Stomach (tissue), 9 donors: ENCODE measurements around the gene RRBP1. TPM values are rescaled to one million over a fixed set of nuclear protein-coding genes. Genes with fewer than 3 reads are reported as not detected.

Experiments
- DNase-seq, 2 donors: peaks; one replicate each; pipeline versions ENCODE4 v3.0.0 to v3.0.0-alpha.2; 2013 to 2019
- H3K27ac ChIP-seq, 5 donors: fragments of 200-600 bp in 4 of 5; sonication (generic) in 4 of 5; one replicate each; pipeline ENCODE4 v1.5.1; 2013 to 2019; ENCODE audit warnings: mild to moderate bottlenecking in 1 of 5, moderate library complexity in 1 of 5
- H3K27me3 ChIP-seq, 3 donors: fragments of 200-600 bp; sonication (generic); one replicate each; pipeline ENCODE4 v1.5.1; 2017 to 2019; ENCODE audit warnings: mixed run types in 1 of 3
- H3K36me3 ChIP-seq, 4 donors: fragments of 200-600 bp; sonication (generic); 1 replicate in 3 of 4; 2 replicates in 1 of 4; pipeline ENCODE4 v1.5.1; 2016 to 2019
- H3K4me1 ChIP-seq, 4 donors: fragments of 200-600 bp; sonication (generic); one replicate each; pipeline ENCODE4 v1.5.1; 2016 to 2019
- H3K4me3 ChIP-seq, 4 donors: fragments of 200-600 bp; sonication (generic) in 3 of 4; one replicate each; pipeline ENCODE4 v1.5.1; 2016 to 2019; ENCODE audit warnings: mild to moderate bottlenecking in 1 of 4
- H3K9me3 ChIP-seq, 4 donors: fragments of 200-600 bp; sonication (generic); one replicate each; pipeline ENCODE4 v1.5.1; 2016 to 2019
- EP300 ChIP-seq: sonication (generic); formaldehyde crosslinking; IDR thresholded peaks from one replicate; pipeline ENCODE4 v1.6.1; 2017; ENCODE audit warnings: antibody characterized with exemption
- POLR2A ChIP-seq, 4 donors: fragments of 450-650 bp; IDR thresholded peaks; one replicate each; pipeline ENCODE4 v1.6.1; 2016; ENCODE audit warnings: antibody characterized with exemption in 4 of 4, control low read depth in 2 of 4, mild to moderate bottlenecking in 1 of 4, moderate library complexity in 1 of 4
- POLR2AphosphoS5 ChIP-seq, 3 donors: sonication (generic); formaldehyde crosslinking; IDR thresholded peaks; one replicate each; pipeline ENCODE4 v1.6.1; 2016; ENCODE audit warnings: antibody characterized with exemption in 3 of 3
- WGBS, 5 donors: extraction: QIAGEN DNeasy Blood & Tissue Kit in 3 of 5; methylation state at CpG; one replicate each; pipeline versions ENCODE4 v1.1.5 to v1.1.7; 2013 to 2018; 5-methylcytosine and 5-hydroxymethylcytosine counted together
- intact Hi-C: fragments of 100-400 bp; cut with DNase I; formaldehyde crosslinking; loops from one replicate; pipeline ENCODE4 v1.15.1; 2023; ENCODE audit warnings: low total_unique reads
- polyA plus RNA-seq, 3 donors: library from polyadenylated mRNA; stranded (reverse); fragments of 200-250 nt; gene quantifications; one replicate each; pipeline ENCODE4 v1.2.3, GENCODE V29; 2013
- total RNA-seq, 5 donors: library from RNA; depleted of rRNA; stranded (reverse); fragments of >200 nt; gene quantifications; one replicate each; pipeline versions ENCODE4 v1.1.0 to v1.2.3, GENCODE V29; 2014 to 2016
- TF ChIP-seq, protein P1 (sequence below), 7 experiments: fragments of 450-650 bp in 4 of 7; fragments of 200-600 bp in 3 of 7; sonication (generic) in 3 of 7; IDR thresholded peaks; one replicate each; pipeline ENCODE4 v1.5.1; 2016 to 2019; ENCODE audit warnings: antibody characterized with exemption in 7 of 7, control low read depth in 2 of 7, mild to moderate bottlenecking in 1 of 7
- donor health status: healthy with polysubstance abuse.
- donor health status: Bipolar disorder and iron deficiency.
- donor health status: healthy.

The RRBP1 gene
- total and polyA plus RNA-seq, 8 donors = 34.4 to 456 (median 132) TPM

DNA sequence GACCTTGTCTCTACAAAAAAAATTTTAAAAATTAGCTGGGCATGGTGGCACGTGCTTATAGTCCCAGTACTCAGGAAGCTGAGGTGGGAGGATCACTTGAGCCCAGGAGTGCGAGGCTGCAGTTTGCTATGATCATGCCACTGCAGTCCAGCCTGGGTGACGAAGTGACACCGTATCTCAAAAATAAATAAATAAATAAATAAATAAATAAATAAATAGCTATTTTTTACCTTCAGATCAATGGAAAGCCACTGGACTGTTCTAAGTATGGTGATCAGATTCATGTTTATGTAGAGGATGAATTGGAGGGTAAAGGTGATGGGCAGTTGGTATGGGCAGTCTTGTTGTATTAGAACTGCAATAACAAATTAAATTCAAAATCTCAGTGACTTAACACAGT lies 88.1 kb downstream of the RRBP1 start:
- Histone ChIP-seq H3K36me3 (peaks cover 0 to 5% (median under 1%) of the 10 kb centered on the region in 4 donors), H3K27me3 (no peaks in the 10 kb centered on the region), H3K4me1 (peaks cover 57 to 100% (median 90%) of the 10 kb centered on the region in 4 donors), H3K9me3 (no peaks in the 10 kb centered on the region), H3K27ac (peak overlapping the region; percentile 54 to 80 (median 68)), H3K4me3 (no peak overlapping the region)
- TF ChIP-seq POLR2AphosphoS5 (IDR thresholded peaks at IDR 0.05) (no peak), POLR2A (IDR thresholded peaks at IDR 0.05) (no peak), EP300 (no peak)
- TF ChIP-seq, protein P1, sequence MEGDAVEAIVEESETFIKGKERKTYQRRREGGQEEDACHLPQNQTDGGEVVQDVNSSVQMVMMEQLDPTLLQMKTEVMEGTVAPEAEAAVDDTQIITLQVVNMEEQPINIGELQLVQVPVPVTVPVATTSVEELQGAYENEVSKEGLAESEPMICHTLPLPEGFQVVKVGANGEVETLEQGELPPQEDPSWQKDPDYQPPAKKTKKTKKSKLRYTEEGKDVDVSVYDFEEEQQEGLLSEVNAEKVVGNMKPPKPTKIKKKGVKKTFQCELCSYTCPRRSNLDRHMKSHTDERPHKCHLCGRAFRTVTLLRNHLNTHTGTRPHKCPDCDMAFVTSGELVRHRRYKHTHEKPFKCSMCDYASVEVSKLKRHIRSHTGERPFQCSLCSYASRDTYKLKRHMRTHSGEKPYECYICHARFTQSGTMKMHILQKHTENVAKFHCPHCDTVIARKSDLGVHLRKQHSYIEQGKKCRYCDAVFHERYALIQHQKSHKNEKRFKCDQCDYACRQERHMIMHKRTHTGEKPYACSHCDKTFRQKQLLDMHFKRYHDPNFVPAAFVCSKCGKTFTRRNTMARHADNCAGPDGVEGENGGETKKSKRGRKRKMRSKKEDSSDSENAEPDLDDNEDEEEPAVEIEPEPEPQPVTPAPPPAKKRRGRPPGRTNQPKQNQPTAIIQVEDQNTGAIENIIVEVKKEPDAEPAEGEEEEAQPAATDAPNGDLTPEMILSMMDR (IDR thresholded peaks at IDR 0.05) = no peak
- DNase-seq = no peak
- intact Hi-C loops = no loop called here
- WGBS, 5 donors = 51 to 78% (median 71%) methylated on average over 4 of the region's 4 CpGs

DNA sequence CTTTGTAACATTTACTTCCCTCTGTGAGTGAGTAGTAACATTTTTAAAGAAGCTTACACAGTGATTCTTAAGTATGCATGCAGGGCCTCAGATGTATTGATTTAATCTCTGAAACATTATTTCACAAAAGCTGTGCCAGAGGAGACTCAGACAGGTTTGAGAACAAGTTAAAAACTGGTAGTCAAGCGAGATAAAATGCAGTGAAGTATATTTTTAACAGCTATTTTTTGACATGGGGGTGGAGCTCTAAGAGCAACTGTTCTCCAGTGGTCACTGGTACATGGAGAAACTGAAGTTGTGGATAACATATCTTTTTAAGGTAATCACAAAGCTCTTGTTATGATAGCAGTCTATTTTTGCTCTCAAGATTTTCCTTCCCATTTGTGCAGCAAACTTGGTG lies 91.8 kb downstream of the RRBP1 start:
- TF ChIP-seq EP300 = no peak
- peak in 1 of 3 donors; percentile 41 for TF ChIP-seq POLR2AphosphoS5 (IDR thresholded peaks at IDR 0.05)
- Histone ChIP-seq H3K27ac (peak overlapping the region in 4 of 5 donors; percentile 57 to 80 (median 74)), H3K4me3 (peak overlapping the region in 1 of 4 donors; percentile 10), H3K27me3 (no peaks in the 10 kb centered on the region), H3K4me1 (peaks cover 61 to 100% (median 85%) of the 10 kb centered on the region in 4 donors), H3K36me3 (peaks cover 0 to 7% (median 3%) of the 10 kb centered on the region in 4 donors), H3K9me3 (no peaks in the 10 kb centered on the region)
- 14 to 39% (median 18%) methylated on average over 1 of the region's 1 CpG for WGBS, 5 donors
- intact Hi-C loops = no loop called here
- DNase-seq = no peak

DNA sequence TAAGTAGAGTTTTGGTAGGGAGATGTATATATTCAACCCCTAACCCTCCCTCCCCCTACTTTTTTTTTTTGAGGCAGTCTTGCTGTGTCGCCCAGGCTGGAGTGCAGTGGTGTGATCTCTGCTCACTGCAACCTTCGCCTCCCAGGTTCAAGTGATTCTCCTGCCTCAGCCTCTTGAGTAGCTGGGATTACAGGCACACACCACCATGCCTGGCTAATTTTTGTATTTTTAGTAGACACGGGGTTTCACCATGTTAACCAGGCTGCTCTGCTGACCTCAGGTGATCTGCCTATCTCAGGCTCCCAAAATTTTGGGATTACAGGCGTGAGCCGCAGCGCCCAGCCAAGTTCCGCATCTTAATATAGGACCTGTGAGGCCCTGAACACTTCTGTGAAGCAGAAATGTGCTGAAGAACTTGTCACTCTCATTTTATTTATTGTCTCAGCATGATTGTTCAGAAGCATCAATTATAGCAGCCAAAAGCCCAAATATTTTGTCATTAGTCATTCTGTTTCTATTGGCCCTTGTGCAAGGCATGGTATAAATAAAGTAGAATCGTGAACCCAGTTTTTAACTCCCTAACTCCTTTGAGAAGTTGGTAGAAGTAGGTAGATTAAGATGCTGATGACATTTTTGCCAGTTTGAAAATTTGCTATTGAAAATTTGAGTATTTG lies 92.7 kb downstream of the RRBP1 start:
- H3K27ac ChIP-seq = peak overlapping the region; percentile 55 to 80 (median 68)
- H3K4me3 ChIP-seq = peak overlapping the region in 2 of 4 donors; percentile 9 to 10
- DNase-seq = no peak
- WGBS, 5 donors = 48 to 74% (median 65%) methylated on average over 8 of the region's 8 CpGs
- H3K27me3 ChIP-seq = no peaks in the 10 kb centered on the region
- no peaks in the 10 kb centered on the region for H3K9me3 ChIP-seq
- intact Hi-C loops = no loop called here
- H3K36me3 ChIP-seq = peaks cover 0 to 7% (median 3%) of the 10 kb centered on the region in 4 donors
- H3K4me1 ChIP-seq = peaks cover 60 to 100% (median 82%) of the 10 kb centered on the region in 4 donors
- TF ChIP-seq POLR2AphosphoS5 (IDR thresholded peaks at IDR 0.05) = no peak
- TF ChIP-seq, protein P1 (IDR thresholded peaks at IDR 0.05) = no peak
- no peak for TF ChIP-seq EP300
- no peak for TF ChIP-seq POLR2A (IDR thresholded peaks at IDR 0.05)

DNA sequence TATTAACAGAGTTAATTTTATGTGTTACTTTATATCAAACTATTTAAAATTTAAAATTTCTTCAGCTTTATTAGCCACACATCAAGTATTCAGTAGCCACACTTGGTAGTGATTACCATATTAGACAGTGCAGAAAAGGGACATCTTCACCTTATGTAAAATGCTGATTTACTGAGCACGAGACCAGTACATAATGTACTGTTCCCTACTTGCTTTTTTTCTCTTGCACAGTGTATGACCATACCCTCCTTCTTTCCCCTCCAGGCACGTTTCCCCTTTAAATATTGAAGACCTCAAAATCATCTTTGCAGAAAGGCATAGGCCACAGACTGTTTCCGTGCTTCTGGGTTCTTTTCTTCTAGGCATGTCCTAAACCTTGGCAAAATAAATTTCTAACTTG lies 94.2 kb downstream of the RRBP1 start:
- TF ChIP-seq POLR2A (IDR thresholded peaks at IDR 0.05) (no peak), POLR2AphosphoS5 (IDR thresholded peaks at IDR 0.05) (no peak), EP300 (no peak)
- TF ChIP-seq, protein P1 (IDR thresholded peaks at IDR 0.05) = no peak
- Histone ChIP-seq H3K27me3 (no peaks in the 10 kb centered on the region), H3K4me3 (no peak overlapping the region), H3K36me3 (peaks cover 0 to 7% (median 3%) of the 10 kb centered on the region in 4 donors), H3K9me3 (no peaks in the 10 kb centered on the region), H3K27ac (peak overlapping the region in 4 of 5 donors; percentile 43 to 80 (median 74)), H3K4me1 (peaks cover 53 to 99% (median 77%) of the 10 kb centered on the region in 4 donors)
- 47 to 73% (median 55%) methylated on average over 3 of the region's 3 CpGs for WGBS, 5 donors
- DNase-seq = no peak
- intact Hi-C loops = no loop called here

DNA sequence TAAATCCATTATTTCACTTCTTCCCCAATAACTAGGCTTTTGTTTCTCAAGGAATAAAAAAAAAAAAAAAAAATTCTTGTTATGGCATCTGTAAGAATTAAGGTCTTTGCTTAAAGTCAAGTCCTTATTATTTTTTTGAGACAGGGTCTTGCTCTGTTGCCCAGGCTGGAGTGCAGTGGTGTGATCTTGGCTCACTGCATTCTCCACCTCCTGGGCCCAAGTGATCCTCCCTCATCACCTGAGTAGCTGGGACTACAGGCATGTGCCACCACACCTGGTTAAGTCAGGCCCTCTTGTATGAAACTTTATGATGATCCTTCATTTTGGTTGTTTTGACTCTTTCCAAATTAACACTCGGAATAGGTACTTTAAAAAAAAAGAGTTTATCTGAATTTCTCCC lies 94.9 kb downstream of the RRBP1 start:
- Histone ChIP-seq H3K36me3 (peaks cover 0 to 7% (median 2%) of the 10 kb centered on the region in 4 donors), H3K4me3 (no peak overlapping the region), H3K4me1 (peaks cover 47 to 99% (median 74%) of the 10 kb centered on the region in 4 donors), H3K27ac (peak overlapping the region in 2 of 5 donors; percentile 21 to 80), H3K9me3 (no peaks in the 10 kb centered on the region), H3K27me3 (no peaks in the 10 kb centered on the region)
- TF ChIP-seq EP300 (no peak), POLR2A (IDR thresholded peaks at IDR 0.05) (no peak), POLR2AphosphoS5 (IDR thresholded peaks at IDR 0.05) (no peak)
- TF ChIP-seq, protein P1 (IDR thresholded peaks at IDR 0.05) = no peak
- WGBS, 5 donors = 82 to 94% (median 91%) methylated on average over 1 of the region's 1 CpG
- intact Hi-C loops = no loop called here
- no peak for DNase-seq
